Measurements from ENCODE around the gene KRTAP24-1.
A peak's percentile ranks its signal among the peaks of the same experiment; 100 is the strongest.

Gene KRTAP24-1

DNA sequence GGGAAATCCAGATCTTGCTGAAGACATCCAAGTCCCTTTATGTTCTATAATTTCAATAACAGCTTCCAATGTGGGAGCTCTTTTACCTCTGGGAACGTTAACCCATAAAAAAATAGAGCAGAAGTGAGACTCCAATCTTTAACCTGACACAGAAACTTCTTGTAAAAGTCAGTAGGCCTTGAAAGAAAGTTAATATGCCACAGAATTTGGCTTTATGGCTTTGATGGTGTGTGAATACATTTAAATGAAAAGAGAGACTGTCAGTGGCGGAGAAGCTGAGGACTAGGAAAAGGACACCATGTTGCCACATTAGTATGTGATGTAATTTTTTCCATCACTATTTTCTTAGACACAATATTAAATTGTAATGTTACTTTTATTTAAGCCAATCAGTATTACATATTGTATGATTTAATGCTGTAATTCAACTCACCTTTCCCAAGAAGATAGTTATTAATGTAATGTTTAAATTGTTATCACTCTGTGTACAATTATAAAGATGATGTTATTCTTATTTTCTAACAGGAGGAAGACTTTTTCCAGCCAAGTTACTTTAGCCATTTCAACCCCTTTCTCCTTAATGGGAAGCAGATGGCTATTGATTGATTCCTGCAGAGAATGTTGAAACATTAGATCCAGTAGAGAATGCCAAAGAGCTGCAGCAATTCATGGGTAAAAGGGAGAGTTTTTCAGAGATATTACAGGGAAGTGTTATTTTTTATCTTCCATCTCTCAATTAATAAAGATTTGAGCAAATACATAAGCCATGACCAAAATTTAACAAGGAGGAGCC, 49.3 kb downstream of the KRTAP24-1 start:
- no peaks in the 10 kb centered on the region for H3K27me3 ChIP-seq (ENCODE audit: control insufficient read depth in 1 of 2, insufficient read depth in 1 of 2, low read length in 2 of 2)
- WGBS = no CpG with 5 or more reads among the region's 2 CpGs
- H3K9ac ChIP-seq (ENCODE audit: low read length) = peak overlapping the region; percentile 15
- H2BK5ac ChIP-seq (ENCODE audit: low read depth, low read length, poor library complexity, severe bottlenecking) = no peak overlapping the region
- H3K79me1 ChIP-seq (replicated peaks; ENCODE audit: low read length, poor library complexity, severe bottlenecking) = no peaks in the 10 kb centered on the region
- H4K91ac ChIP-seq (ENCODE audit: low read length) = no peak overlapping the region
- no peak overlapping the region for H3K4ac ChIP-seq (ENCODE audit: low read depth in 1 of 2, low read length in 2 of 2)
- no peak overlapping the region for H3K4me2 ChIP-seq (ENCODE audit: low read length, poor library complexity, severe bottlenecking)
- no peak overlapping the region for H2BK15ac ChIP-seq (ENCODE audit: low read depth, poor library complexity, severe bottlenecking)
- DNase-seq = no peak
- H4K8ac ChIP-seq (ENCODE audit: low read length) = no peak overlapping the region
- no peaks in the 10 kb centered on the region for H3K36me3 ChIP-seq (ENCODE audit: control insufficient read depth in 1 of 2, insufficient read depth in 2 of 2, low read depth in 1 of 2, low read length in 2 of 2)
- H3K27ac ChIP-seq (ENCODE audit: low read length, poor library complexity, severe bottlenecking) = no peak overlapping the region
- no peaks in the 10 kb centered on the region for H3K9me3 ChIP-seq (ENCODE audit: control insufficient read depth, low read length)
- no peaks in the 10 kb centered on the region for H3K4me1 ChIP-seq (ENCODE audit: control insufficient read depth, insufficient read depth, low read depth, low read length)
- H2BK12ac ChIP-seq (ENCODE audit: low read length in 2 of 2) = no peak overlapping the region
- no peak overlapping the region for H3K18ac ChIP-seq (ENCODE audit: low read depth in 1 of 2, low read length in 2 of 2)
- no peak overlapping the region for H2AFZ ChIP-seq (ENCODE audit: low read depth, low read length)
- no peak overlapping the region for H3K23ac ChIP-seq (ENCODE audit: low read length in 2 of 2)
- no peak overlapping the region for H2BK120ac ChIP-seq (ENCODE audit: low read depth, low read length)
- no peak overlapping the region for H3K14ac ChIP-seq (ENCODE audit: low read length in 2 of 2)
- peak overlapping the region in 1 of 2 experiments; percentile 17 for H3K4me3 ChIP-seq (ENCODE audit: insufficient read depth in 1 of 2, low read depth in 1 of 2, low read length in 2 of 2)
- no peak overlapping the region for H2AK5ac ChIP-seq (ENCODE audit: low read length, severe bottlenecking)

DNA sequence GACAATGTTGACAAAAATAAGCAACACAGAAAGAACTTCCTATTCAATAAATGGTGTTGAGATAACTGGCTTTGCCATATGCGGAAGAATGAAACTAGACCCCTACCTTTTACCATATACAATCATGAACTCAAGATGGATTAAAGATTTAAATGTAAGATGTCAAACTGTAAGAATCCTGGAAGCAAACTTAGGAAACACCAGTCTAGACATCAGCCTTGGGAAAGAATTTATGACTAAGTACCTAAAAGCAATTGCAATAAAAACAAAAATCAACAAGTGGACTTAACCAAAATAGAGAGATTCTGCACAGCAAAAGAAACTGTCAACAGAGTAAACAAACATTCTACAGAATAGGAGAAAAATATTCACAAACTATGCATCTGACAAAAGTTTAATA, 50.7 kb downstream of the KRTAP24-1 start:
- Histone ChIP-seq H3K4me3 (ENCODE audit: insufficient read depth in 1 of 2, low read depth in 1 of 2, low read length in 2 of 2) (no peak overlapping the region), H4K91ac (ENCODE audit: low read length) (no peak overlapping the region), H2BK12ac (ENCODE audit: low read length in 2 of 2) (no peak overlapping the region), H3K23ac (ENCODE audit: low read length in 2 of 2) (no peak overlapping the region), H3K79me1 (replicated peaks; ENCODE audit: low read length, poor library complexity, severe bottlenecking) (no peaks in the 10 kb centered on the region), H3K9ac (ENCODE audit: low read length) (no peak overlapping the region), H3K4me2 (ENCODE audit: low read length, poor library complexity, severe bottlenecking) (no peak overlapping the region), H3K18ac (ENCODE audit: low read depth in 1 of 2, low read length in 2 of 2) (no peak overlapping the region), H4K8ac (ENCODE audit: low read length) (no peak overlapping the region), H3K14ac (ENCODE audit: low read length in 2 of 2) (no peak overlapping the region), H2BK5ac (ENCODE audit: low read depth, low read length, poor library complexity, severe bottlenecking) (no peak overlapping the region), H3K4ac (ENCODE audit: low read depth in 1 of 2, low read length in 2 of 2) (no peak overlapping the region), H2BK15ac (ENCODE audit: low read depth, poor library complexity, severe bottlenecking) (no peak overlapping the region), H3K36me3 (ENCODE audit: control insufficient read depth in 1 of 2, insufficient read depth in 2 of 2, low read depth in 1 of 2, low read length in 2 of 2) (no peaks in the 10 kb centered on the region), H3K27me3 (ENCODE audit: control insufficient read depth in 1 of 2, insufficient read depth in 1 of 2, low read length in 2 of 2) (no peaks in the 10 kb centered on the region), H2BK120ac (ENCODE audit: low read depth, low read length) (no peak overlapping the region), H2AK5ac (ENCODE audit: low read length, severe bottlenecking) (no peak overlapping the region), H3K27ac (ENCODE audit: low read length, poor library complexity, severe bottlenecking) (no peak overlapping the region), H3K9me3 (ENCODE audit: control insufficient read depth, low read length) (no peaks in the 10 kb centered on the region), H3K4me1 (ENCODE audit: control insufficient read depth, insufficient read depth, low read depth, low read length) (no peaks in the 10 kb centered on the region), H2AFZ (ENCODE audit: low read depth, low read length) (no peak overlapping the region)
- no peak for DNase-seq
- WGBS = no CpG with 5 or more reads among the region's 1 CpG

Data from mesenchymal stem cell (in vitro differentiated cells and primary cell).